Tibial nerve (tissue), 4 donors: ENCODE results near the gene BHLHA9.

ENCODE experiments used
- CTCF ChIP-seq, 5 experiments: fragments of 200-600 bp in 3 of 5; fragments of 450-650 bp in 2 of 5; sonication (generic) in 3 of 5; IDR thresholded peaks; one replicate each; pipeline ENCODE4 v1.5.1; 2016 to 2019; ENCODE audit warnings: antibody characterized with exemption in 5 of 5, mild to moderate bottlenecking in 3 of 5, moderate library complexity in 2 of 5
- EP300 ChIP-seq, 2 donors: sonication (generic); formaldehyde crosslinking; IDR thresholded peaks; one replicate each; pipeline ENCODE4 v1.6.1; 2017; ENCODE audit warnings: antibody characterized with exemption in 2 of 2, mild to moderate bottlenecking in 1 of 2
- POLR2A ChIP-seq, 2 donors: fragments of 450-650 bp; IDR thresholded peaks; one replicate each; pipeline ENCODE4 v1.6.1; 2017; ENCODE audit warnings: antibody characterized with exemption in 2 of 2, mild to moderate bottlenecking in 2 of 2, moderate library complexity in 2 of 2

DNA sequence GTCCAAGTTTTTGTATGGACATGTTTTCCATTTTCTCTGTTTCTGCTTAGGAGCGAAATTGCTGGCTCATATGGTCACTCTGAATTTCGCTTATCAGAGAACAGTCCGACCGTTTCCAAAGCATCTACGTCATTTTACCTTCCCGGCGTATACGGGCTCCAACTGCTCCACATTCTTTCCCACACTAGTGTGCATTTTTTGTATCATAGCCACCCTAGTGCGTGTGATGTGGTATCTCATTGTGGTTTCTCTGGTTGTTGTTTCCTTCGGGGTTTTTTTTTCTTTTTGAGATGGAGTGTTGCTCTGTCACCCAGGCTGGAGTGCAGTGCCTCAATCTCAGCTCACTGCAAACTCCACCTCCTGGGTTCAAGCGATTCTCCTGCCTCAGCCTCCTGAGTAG, 31.0 kb upstream of the BHLHA9 start:
- TF ChIP-seq CTCF (IDR thresholded peaks at IDR 0.05) (no peak), EP300 (IDR thresholded peaks at IDR 0.05) (no peak), POLR2A (IDR thresholded peaks at IDR 0.05) (no peak)
